GM10847 (cell line): ENCODE measurements around the gene ACYP2.

ENCODE experiments used
- POLR2A ChIP-seq: IDR thresholded peaks from 2 replicates; pipeline ENCODE4 v1.6.1; 2011; ENCODE audit not compliant: insufficient read length; ENCODE audit errors: extremely low read depth

ACYP2 gene

DNA sequence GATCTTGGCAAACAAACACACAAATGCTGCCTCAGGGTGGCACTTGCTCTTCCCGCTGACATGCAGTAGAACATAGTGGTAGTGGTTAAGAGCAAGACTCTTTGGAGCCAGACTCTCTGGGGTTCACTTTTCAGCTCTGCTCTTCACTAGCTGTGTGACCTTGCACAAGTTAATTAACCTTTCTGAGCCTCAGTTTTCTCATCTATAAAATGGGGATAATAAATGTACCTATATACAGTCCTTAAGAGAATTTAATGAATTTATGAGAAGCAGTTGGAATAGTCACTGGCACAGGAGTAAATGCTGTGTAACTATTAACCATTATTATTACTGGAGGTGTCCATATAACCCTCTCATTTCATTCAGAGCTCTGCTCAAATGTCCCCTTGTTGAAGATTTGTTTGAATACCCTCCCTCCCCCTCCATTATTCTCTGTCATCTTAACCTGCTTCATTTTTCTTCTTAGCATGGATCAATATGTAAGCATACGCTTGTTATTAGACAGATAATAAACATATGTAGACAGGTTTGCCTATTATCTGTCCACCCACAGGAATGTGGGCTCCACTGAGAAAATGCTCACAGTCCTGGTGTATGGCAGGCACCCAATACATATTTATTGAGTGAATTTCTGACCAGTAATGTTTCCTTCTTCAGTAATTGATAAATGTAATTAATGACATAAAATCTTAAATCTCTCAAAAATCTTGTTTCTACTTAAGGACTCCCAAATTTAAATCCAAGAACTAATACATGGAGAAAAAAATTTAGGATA is 76.1 kb downstream of the ACYP2 start:
- TF ChIP-seq POLR2A: no peak

DNA sequence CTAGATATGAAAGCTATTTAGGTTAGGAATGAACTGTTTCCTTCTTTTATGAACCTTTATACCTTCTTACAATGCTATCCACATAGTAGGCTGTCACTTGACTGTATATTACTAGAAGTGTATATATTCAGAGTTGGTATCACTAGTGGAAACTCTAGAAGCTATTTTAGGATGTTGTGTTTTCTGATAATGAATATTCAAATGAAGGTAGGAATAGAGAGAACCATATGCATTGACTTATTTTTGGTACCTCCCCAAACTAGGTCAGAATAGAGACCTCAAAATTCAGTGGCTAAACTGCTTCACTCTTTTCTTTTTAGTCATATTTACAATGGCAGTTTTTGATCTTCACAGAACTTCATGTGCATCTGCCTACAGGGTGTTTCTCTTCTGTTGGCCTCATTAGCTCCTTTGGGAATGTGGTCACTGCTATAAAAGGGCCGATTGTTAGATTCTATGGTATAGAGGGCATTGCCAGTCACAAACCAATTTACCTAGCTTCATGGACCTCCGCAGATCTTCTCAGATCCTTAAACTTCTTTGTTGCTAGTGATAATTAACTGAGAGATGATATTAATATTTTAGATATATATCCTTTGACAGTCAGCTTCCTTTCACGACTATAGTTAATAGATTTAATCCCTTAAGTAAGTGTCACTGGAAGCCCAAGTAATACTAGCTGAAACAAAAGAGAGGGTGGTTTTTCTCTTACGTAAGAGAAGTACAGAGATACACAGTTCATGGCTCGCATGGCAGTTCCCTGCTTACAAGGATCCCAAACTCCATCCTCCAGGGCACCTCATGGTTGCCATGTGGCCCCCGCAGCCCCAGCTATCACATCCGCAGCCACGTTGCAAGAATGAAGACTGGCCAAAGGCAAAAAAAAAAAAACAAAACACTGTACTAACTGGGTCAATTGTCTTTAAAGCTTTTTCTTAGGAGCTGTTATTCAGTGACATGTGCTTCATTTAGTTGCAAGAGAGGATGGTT is 79.6 kb downstream of the ACYP2 start:
- TF ChIP-seq POLR2A: no peak

GRCh38 chr2:54196646-54197045 is 81.2 kb downstream of the ACYP2 start:
- TF ChIP-seq POLR2A: no peak

GRCh38 chr2:54204476-54204875 is 89.1 kb downstream of the ACYP2 start:
- no peak for TF ChIP-seq POLR2A

GRCh38 chr2:54206596-54206995 is 91.2 kb downstream of the ACYP2 start:
- TF ChIP-seq POLR2A: no peak

DNA sequence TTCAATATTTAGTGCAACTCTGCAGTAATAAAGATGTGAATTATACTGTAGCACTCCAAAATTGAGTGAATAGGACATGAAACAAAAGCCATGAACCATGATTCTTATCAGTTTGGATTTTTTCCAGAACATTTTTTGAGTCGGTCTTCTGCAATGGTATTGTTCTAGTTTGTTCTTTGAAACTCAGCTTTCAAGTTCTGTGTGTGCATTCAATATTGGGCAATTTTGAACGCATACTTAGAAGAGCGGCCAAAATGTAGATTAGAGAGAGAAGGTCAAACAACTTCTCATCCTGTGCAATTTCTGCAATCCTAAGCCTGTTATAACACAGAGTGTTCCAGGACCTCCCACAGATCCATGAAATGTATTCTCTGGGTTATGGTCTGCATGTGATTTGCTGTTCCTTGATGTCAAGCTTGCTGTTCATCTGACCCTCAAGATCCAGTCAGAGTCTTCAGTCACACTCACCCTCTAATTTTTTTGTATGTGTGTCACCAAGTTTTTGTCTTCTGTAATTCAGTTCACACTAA is 92.3 kb downstream of the ACYP2 start:
- TF ChIP-seq POLR2A: no peak

DNA sequence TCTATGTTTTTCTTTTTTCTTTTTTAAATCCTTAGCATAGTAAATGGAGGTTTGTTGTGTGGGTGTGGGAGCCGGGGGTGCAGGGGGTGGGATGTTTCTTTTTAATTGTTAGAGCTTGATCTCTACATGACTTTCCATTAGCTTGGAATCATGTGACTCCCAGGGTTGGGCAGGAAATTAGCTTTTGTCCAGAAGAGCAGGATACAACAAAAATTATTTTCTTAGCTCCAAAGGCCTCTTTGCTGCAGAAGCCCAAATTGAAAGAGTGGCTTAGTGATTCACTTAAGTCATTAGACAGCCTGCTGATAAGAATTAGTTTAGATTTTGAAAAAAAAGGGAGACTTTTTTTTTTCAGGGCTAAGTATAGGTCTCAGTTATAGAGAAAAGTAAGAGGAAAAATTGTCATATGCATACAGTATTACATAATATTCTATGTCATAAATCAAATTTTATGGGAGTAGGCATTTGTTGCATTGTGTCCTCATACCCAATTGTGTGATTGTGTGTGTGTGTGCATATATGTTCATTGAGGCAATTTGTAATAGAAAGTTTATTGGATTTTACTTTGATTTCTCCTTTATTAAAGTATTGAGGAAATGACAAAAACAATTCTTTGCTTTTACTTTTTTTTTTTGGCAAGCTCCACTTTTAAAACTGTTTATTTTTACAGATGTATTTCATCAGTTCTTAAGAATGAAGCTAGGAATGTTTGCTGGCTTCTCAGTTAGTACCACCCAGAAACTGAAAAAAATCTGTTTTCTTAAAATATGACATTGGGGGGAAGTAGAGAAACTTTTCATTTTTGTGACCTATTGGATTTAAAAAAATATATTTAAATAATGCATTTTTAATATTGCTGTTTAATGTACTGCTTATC is 93.2 kb downstream of the ACYP2 start:
- TF ChIP-seq POLR2A: no peak

GRCh38 chr2:54209379-54209778 is 94.0 kb downstream of the ACYP2 start:
- no peak for TF ChIP-seq POLR2A

DNA sequence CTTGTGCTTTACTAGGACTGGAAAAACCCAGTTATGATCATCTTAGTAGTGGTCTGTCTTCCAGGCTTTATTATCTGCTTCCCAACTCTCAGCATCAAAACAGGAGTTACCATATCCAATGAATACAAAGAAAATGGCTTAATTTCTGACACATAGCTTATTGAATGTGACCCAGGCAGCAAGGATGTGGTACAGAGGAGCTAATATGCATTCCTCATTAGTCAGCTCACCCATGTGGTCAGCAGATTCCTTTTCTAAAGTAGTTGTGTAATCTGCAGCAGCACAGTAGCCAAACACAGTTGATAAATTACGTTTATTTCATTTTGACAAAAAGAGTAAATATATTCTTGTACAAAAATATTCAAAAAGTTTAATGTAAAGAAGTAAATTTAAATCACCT is 97.0 kb downstream of the ACYP2 start:
- TF ChIP-seq POLR2A: no peak

- TF ChIP-seq POLR2A: no peak
These were observed 97.7 kb downstream of the ACYP2 start for GRCh38 chr2:54213082-54213481.

DNA sequence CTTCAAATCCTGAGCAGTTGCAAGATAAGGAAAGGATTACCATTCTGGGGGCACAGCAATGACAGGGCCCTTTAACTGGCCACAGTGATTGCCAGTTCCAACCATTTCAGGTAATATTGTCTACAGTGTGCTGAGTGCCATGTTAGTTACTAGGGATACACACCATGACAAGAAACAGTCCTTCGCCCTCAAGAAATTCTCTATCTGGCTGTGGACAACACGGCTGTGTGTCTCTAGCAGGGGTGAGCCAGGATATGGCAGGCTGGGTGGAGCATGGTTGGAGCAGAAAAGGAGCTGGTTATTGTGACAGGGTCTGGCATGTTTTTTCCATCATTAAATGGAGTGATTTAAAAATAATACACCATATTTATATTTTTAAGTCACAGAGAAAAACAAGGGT is 109.6 kb downstream of the ACYP2 start:
- no peak for TF ChIP-seq POLR2A

GRCh38 chr2:54226260-54226659 is 110.8 kb downstream of the ACYP2 start:
- no peak for TF ChIP-seq POLR2A

DNA sequence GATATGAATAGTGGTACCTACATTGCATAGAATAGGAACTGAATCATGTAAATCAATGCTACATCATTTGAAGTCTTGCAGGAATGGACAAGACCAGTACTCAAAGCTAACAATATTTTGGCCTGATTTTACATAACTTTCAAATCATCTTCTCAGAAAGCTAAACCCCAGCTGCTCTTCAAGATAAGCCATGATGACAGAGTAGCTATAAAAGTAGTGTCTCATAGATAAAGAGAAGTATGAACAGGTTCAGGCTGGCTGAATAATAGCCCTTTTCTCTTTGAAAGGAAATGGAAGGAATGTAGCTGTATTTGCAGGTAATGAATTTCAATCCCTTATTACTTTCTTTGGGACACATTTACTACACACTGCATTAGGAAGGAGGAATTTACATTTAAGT is 112.4 kb downstream of the ACYP2 start:
- no peak for TF ChIP-seq POLR2A

DNA sequence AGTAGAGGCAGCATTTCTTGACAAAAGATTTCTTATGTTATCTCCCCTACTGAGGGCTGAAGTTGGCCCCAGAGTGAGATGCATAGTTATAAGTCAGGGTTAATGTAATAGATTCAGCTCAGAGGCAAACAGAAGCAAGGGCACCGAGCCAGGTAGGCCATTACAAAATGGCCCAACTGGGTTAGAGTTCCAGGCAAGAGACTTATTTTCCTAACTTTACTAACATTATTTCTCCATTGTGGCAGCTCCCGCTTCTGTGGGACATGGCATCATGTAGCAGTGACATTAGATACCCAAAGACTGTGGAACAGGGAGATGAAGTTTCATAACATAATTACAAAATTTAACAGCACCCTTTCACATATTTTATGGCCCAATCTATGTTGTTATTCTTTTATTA is 113.5 kb downstream of the ACYP2 start:
- no peak for TF ChIP-seq POLR2A

GRCh38 chr2:54233832-54234649 is 118.6 kb downstream of the ACYP2 start:
- no peak for TF ChIP-seq POLR2A

- no peak for TF ChIP-seq POLR2A
These were observed 122.0 kb downstream of the ACYP2 start for GRCh38 chr2:54237428-54237827.
